Caki2 (cell line): Measurements from ENCODE around the gene PODXL. TPM values are rescaled to one million over a fixed set of nuclear protein-coding genes. Genes with fewer than 3 reads are reported as not detected.

ENCODE experiments used
- DNase-seq: peaks from one replicate; pipeline ENCODE4 v3.0.0-alpha.2; 2015; ENCODE audit warnings: low read depth
- in situ Hi-C: cut with HindIII; loops from 2 replicates; pipeline ENCODE4 v1.10.0; 2016; ENCODE audit warnings: low sequenced_read_pairs, low pct_unique_long_range_greater_than_20kb, mixed read lengths
- total RNA-seq: library from RNA; depleted of rRNA; stranded (reverse); fragments of >200 nt; shearing (Covaris generic); gene quantifications from 2 replicates; pipeline ENCODE4 v1.2.3, GENCODE V29; 2014; ENCODE audit warnings: low replicate concordance; rRNA removed

PODXL gene
- total RNA-seq: 0.61 and 3.6 TPM in 2 replicates

- in situ Hi-C loops: no loop called here
- DNase-seq: peak; percentile 77
Observed at GRCh38 chr7:131556053-131556908, at the start of gene PODXL. Gene PODXL (minus strand): TSS chr7:131556628. CDS start chr7:131556359, 269 bp downstream.

- in situ Hi-C loops: no loop called here
- no peak for DNase-seq
Observed at GRCh38 chr7:131605280-131605878, 49.0 kb upstream of the PODXL start.

- in situ Hi-C loops: no loop called here
- DNase-seq: no peak
Observed at GRCh38 chr7:131604841-131605279, 48.4 kb upstream of the PODXL start.

GRCh38 chr7:131603932-131604331 is 47.5 kb upstream of the PODXL start:
- in situ Hi-C loops: no loop called here
- no peak for DNase-seq

- DNase-seq: no peak
- in situ Hi-C loops: no loop called here
Observed at GRCh38 chr7:131602994-131603372, 46.6 kb upstream of the PODXL start.

- in situ Hi-C loops: no loop called here
- no peak for DNase-seq
Observed at GRCh38 chr7:131602304-131602993, 46.0 kb upstream of the PODXL start.

- in situ Hi-C loops: no loop called here
- DNase-seq: no peak
Observed at GRCh38 chr7:131600085-131600881, 43.9 kb upstream of the PODXL start.

GRCh38 chr7:131596785-131597184 is 40.4 kb upstream of the PODXL start:
- in situ Hi-C loops: no loop called here
- no peak for DNase-seq

GRCh38 chr7:131595699-131596098 is 39.3 kb upstream of the PODXL start:
- in situ Hi-C loops: no loop called here
- no peak for DNase-seq

GRCh38 chr7:131591687-131592319 is 35.4 kb upstream of the PODXL start:
- in situ Hi-C loops: no loop called here
- no peak for DNase-seq

GRCh38 chr7:131587315-131587923 is 31.0 kb upstream of the PODXL start:
- DNase-seq: no peak
- in situ Hi-C loops: no loop called here

GRCh38 chr7:131586759-131587158 is 30.3 kb upstream of the PODXL start:
- in situ Hi-C loops: no loop called here
- DNase-seq: no peak

GRCh38 chr7:131586259-131586658 is 29.8 kb upstream of the PODXL start:
- DNase-seq: no peak
- in situ Hi-C loops: no loop called here

- in situ Hi-C loops: no loop called here
- DNase-seq: no peak
Observed at GRCh38 chr7:131583430-131583829, 27.0 kb upstream of the PODXL start.

GRCh38 chr7:131581241-131582051 is 25.0 kb upstream of the PODXL start:
- no peak for DNase-seq
- in situ Hi-C loops: no loop called here

GRCh38 chr7:131578602-131579001 is 22.2 kb upstream of the PODXL start:
- in situ Hi-C loops: no loop called here
- DNase-seq: no peak

- DNase-seq: no peak
- in situ Hi-C loops: no loop called here
Observed at GRCh38 chr7:131574741-131575140, 18.3 kb upstream of the PODXL start.
